IPS-11a (cell line): ENCODE results near the gene ANLN.
A peak's percentile ranks its signal among the peaks of the same experiment; 100 is the strongest.
"Not testable (repeated sequence)": the region's sequence is repeated elsewhere in the genome, so short reads cannot be mapped to it uniquely, and the experiment has no call there.

Source experiments
- H3K4me3 ChIP-seq: one replicate; pipeline ENCODE4 v1.5.1; 2013; ENCODE audit warnings: low read depth, low read length, control low read depth

The ANLN gene

GRCh38 chr7:36372156-36372555 is 17.5 kb upstream of the ANLN start:
- no peak overlapping the region for H3K4me3 ChIP-seq

DNA sequence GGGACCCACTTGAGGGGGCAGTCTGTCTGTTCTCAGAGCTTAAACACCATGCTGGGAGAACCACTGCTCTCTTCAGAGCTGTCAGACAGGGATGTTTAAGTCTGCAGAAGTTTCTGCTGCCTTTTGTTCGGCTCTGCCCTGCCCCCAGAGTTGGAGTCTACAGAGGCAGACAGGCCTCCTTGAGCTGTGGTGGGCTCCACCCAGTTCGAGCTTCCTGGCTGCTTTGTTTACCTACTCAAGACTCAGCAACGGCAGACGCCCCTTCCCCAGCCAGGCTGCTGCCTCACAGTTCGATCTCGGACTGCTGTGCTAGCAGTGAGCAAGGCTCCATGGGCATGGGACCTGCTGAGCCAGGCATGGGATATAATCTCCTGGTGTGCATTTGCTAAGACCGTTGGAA is 11.1 kb upstream of the ANLN start:
- H3K4me3 ChIP-seq: not testable (repeated sequence)

DNA sequence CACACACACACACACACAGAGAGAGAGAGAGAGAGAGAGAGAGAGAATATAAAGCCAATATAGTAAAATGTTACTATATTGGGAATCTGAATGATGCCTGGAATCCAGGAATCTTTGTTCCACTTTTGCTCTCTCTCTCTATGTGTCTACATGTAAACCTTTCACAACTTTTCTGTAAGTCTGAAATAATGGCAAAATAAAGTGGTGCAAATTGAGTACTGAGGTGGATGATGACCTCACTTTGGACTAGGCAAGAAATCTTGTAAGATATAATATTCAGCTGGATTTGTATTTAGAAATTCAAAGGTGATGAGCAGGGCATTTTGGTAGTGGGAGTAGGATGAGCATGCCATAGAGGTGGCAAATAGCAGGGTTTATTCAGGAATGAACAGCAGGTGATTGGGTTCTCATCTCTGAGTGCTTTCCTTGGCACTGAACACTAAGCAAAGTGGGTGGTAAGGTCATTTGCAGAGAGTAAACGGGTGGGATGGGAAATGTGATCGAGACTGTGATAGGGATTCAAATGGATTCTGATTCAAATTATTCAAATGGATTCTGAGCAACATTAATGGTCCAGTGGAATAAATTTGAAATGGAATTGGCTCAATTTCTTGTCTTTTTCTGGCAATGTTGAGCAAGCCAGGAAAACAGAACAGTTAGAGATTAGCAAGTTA is 9.7 kb upstream of the ANLN start:
- H3K4me3 ChIP-seq: no peak overlapping the region

GRCh38 chr7:36381056-36381455 is 8.6 kb upstream of the ANLN start:
- H3K4me3 ChIP-seq: no peak overlapping the region

- not testable (repeated sequence) for H3K4me3 ChIP-seq
These were observed 6.4 kb upstream of the ANLN start for GRCh38 chr7:36383284-36383683.

DNA sequence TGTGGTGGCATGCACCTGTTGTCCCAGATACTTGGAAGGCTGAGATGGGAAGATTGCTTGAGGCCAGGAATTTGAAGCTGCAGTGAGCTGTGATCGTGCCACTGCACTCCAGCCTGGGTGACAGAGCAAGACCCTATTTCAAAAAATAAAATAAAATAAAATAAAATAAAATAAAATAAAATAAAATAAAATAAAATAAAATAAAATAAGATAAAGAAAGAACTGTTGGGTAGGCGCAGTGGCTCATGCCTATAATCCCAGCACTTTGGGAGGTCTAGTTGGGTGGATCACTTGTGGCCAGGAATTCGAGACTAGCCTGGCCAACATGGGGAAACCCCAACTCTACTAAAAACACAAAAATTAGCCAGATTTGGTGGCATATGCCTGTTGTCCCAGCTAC is 4.0 kb upstream of the ANLN start:
- H3K4me3 ChIP-seq: not testable (repeated sequence)

DNA sequence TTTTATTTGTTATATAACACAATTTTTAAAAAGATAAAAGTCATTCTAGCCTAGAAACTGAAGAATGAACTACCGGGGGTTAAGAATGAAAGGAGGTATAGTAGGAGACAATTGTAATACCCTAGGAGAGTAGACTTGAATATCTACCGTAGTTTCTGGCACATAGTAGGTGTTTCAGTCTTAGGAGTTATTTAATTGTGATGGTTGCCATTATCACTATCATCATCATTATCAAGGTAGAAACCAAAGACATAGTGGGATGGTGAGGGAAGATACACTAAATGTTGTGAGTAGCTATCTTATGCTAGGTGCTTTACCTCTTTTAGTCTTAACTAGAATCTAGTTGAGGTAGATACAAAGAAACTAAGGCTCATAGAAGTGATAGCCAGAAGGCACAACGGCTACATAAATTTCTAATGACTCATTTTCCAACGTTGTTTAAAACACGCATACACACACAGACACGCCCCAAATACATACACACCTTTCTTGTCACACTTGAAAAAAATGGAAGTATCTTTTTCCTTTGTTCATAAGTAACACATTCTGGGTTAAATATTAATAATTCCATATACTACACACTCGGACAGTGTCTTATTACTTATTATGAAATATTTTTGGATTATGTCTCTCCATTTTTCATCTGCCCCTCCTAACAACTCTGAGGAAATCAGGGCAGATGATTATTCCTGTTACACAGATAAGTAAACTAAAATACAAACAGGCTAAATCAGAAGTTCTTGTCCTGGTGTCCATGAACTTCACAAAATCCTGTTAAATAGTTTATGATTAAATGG is 2.0 kb upstream of the ANLN start:
- no peak overlapping the region for H3K4me3 ChIP-seq

GRCh38 chr7:36388423-36388822 is 1.2 kb upstream of the ANLN start:
- no peak overlapping the region for H3K4me3 ChIP-seq

DNA sequence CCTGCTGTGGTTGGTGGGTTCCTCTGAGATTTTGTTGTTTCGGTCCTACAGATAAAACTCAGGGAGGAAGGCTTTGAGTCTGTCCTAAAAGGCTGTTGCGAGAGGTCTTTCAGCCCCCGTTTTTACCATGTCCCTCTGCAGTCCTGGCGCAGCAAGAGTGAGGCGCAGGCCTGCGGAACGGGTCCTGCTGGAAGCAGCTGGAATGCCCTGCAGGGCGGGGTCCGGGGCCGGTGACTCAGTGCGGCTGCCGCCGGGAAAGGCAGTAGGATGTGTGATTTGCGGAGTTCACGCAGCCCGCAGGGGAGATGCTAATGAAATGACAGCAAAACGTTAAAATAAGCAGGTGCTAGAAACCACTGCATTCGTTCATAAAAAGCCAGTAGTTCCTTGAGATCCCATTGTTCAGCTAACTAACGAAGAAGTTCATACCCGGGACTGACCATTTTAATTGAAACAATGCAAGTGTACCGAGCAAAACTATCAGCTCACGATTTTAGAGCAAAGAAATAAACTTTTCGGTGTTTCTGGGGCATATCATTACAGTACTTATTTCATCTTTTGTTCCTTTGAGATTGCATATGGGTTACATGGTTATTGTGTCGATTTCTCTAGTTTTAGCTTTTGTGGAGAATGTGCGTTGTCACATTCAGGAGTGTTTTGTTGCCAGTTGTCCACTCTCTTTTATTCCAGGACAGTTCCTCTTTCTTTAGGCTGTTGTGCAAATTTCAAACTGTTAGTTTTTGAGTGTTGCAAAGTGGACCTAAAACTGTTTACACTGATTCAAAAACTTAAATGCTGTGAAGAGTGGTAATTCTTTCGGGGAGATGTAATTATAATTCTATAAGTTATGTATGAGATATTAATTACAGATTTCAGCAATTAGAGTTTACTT is 783 bp downstream of the ANLN start:
- peak overlapping the region; percentile 88 for H3K4me3 ChIP-seq

DNA sequence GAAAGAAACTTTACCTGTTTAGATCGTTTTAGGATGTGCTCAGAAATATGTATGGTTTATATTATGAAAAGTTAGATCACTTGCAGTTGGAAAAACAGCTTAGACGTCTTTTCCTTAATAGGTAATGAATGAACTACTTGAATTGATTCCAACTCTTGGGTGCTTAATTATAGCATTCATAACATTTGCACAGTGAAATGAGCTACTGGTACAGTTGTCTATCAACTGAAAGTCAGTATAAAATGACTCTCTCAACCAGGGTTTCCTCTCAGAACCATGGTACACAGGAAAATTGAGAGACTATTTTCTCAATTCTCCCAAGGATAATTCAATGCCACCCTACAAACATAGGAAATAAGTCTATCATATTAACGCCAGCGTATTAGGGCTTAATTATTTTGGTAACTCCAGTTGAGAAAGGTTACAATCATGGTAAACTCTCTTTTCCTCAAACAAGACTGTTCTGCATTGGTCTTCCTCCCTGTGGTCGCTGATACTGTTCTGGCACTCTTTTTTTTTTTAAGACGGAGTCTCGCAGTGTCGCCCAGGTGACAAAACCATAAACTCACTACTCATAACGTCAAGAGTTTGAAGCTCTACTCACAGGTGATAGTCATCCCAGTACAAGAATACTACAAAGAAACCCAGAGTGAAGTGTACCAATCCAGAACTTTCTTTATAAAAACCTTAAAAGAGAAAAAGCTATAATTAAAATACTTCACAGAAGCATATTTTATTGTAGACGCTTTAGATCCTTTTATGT is 2.0 kb downstream of the ANLN start:
- H3K4me3 ChIP-seq: peak overlapping the region; percentile 88

DNA sequence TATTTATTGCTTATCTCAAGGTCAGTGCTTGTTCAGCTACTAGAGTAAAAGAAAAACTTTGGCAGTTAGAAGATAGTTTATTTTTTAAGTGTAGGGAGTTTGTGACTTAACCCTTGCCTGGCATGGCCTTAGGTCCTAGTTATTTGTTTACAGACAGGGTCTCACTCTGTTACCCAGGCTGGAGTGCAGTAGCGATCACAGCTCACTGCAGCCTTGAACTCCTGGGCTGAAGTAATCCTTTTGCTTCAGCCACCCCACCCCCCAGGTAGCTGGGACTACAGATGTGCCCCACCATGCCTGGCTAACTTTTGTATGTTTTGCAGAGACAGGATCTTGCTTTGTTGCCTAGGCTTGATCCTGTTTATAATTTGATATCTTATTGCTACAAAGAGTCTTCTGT is 4.2 kb downstream of the ANLN start:
- no peak overlapping the region for H3K4me3 ChIP-seq

DNA sequence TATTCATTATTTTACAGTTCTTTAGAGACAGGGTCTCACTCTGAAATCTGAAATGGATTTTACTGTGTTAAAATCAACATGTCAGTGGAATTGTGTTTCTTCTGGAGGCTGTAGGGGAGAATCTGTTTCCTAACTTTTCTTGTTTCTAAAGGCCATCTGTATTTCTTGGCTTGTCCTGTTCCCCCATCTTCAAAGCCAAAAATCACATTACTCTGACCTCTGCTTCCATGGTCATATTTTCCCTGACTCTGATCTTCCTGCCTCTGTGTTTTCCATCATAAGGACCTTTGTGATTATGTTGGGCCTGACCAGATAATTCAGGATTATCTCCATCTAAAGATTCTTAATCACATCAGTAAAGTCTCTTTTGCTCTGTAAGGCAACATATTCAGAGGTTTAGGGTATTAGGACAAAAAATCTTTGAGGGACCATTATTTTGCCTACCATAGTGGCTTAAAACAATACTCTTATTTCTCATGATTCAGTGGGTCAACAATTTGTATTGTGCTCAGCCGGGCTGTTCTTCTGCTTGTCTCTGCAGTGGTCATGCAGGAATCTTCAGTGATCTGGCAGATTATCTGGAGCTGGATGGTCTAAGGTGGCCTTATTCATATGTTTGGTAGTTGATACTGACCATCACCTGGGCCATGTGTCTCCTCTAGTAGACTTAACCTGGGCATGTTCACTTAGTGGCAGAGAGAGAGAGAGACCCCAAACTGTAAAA is 5.7 kb downstream of the ANLN start:
- no peak overlapping the region for H3K4me3 ChIP-seq

GRCh38 chr7:36396150-36396549 is 6.5 kb downstream of the ANLN start:
- H3K4me3 ChIP-seq: no peak overlapping the region

- no peak overlapping the region for H3K4me3 ChIP-seq
These were observed 10.4 kb downstream of the ANLN start for GRCh38 chr7:36400036-36400435.

- no peak overlapping the region for H3K4me3 ChIP-seq
These were observed 10.9 kb downstream of the ANLN start for GRCh38 chr7:36400606-36401005.

- H3K4me3 ChIP-seq: no peak overlapping the region
These were observed 13.8 kb downstream of the ANLN start for GRCh38 chr7:36403452-36403851.

DNA sequence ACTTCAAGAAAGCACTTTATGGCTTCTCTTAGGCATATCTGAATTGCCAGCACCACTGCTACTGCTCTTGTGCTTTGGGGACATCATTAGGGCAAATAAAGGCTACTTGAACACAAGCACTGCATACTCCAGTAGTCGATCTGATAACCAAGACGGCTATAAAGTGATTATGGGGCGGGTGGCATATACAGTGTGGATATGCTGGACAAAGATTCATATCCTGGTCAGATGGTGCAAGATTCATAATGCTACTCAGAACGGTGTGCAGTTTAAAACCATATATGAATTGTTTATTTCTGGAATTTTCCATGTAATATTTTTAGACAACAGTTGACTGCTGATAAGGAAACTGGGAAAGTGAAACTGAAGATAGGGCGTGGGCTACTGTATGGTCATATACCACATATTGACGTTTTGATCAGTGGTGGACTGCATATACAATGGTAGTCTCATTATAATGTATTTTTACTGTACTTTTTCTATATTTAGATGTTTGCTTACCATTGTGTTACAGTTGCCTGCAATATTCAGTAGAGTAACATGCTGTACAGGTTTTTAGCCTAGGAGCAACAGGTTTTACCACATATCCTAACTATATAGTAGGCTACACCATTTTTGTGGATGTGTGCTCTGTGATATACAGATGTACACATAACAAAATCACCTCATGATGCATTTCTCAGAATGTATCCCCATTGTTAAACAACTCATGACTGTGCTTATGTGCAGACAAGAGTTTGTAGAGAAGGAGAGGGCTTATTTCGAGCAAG is 15.2 kb downstream of the ANLN start:
- no peak overlapping the region for H3K4me3 ChIP-seq

DNA sequence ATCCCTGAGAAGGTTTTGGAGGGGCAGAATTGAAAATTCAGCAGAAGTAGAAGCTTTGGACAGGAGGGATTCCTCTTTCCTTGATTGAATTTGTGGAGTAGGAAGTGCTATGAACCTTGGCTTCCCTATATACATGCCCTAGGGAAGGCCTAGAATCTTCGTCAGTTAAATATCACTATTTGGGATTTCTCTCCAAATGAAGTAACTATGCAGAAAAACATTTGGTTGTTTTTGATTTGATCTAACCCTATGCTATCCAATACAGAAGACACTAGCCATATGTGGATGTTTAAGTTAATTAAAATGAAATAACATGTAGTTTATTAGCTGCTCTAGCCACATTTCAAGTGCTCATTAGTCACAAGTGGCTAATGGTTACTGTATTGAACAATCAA is 15.7 kb downstream of the ANLN start:
- no peak overlapping the region for H3K4me3 ChIP-seq

DNA sequence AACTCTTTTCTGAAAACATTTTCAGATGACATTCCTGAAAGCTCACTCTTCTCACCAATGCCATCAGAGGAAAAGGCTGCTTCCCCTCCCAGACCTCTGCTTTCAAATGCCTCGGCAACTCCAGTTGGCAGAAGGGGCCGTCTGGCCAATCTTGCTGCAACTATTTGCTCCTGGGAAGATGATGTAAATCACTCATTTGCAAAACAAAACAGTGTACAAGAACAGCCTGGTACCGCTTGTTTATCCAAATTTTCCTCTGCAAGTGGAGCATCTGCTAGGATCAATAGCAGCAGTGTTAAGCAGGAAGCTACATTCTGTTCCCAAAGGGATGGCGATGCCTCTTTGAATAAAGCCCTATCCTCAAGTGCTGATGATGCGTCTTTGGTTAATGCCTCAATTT is 16.5 kb downstream of the ANLN start:
- no peak overlapping the region for H3K4me3 ChIP-seq
